Left kidney (tissue), 2 donors: Measurements from ENCODE around the gene BRCA2. TPM values are rescaled to one million over a fixed set of nuclear protein-coding genes. Genes with fewer than 3 reads are reported as not detected.
"Not testable (repeated sequence)": the region's sequence is repeated elsewhere in the genome, so short reads cannot be mapped to it uniquely, and the experiment has no call there.

Experiments
- DNase-seq: peaks from one replicate; pipeline ENCODE4 v3.0.0-alpha.2; 2013
- polyA plus RNA-seq: library from polyadenylated mRNA; unstranded; fragments of 120-200 nt; gene quantifications from one replicate; pipeline ENCODE4 v1.2.1, GENCODE V29; 2013; ENCODE audit not compliant: insufficient read length

The BRCA2 gene
- polyA plus RNA-seq, 1 donor, result 17.6 TPM

DNA sequence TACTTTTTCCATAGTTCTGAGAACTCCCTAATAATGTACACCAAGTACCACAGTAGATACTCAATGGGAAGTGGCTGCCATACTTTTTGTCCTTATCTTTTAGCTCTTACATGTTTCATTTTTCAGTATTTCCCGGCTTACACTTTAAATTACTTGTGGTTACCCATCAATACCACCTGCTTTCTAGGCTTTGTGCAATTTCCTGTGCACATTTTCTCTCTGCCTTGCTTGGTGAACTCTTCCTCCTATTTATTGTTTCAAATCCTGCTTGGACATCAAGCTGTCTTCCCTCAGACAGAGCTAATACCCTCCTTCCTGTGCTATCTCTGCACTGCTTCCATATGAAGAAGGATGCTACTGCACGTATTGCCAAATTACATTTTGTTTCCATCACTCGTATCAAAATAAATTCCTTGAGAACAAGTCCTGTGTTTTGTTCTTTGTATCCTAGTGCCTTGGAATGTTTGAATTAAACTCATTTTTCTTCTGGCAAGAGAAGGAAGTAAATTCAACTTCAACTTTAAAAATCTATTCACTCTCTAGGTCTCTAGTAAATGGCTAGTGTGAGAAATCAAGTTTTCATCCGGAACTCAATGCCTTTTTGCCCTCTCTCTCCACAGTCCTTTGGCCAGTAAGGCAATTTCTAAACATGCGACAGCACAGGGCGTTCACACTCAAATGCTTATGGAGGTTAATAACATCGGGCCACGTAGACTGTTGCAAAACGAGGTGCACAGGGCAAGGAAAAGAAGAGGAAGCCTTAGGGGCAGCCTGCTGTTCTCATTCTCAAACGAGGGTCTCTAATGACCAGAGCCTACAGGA, 5.8 kb upstream of the BRCA2 start:
- no peak for DNase-seq

DNA sequence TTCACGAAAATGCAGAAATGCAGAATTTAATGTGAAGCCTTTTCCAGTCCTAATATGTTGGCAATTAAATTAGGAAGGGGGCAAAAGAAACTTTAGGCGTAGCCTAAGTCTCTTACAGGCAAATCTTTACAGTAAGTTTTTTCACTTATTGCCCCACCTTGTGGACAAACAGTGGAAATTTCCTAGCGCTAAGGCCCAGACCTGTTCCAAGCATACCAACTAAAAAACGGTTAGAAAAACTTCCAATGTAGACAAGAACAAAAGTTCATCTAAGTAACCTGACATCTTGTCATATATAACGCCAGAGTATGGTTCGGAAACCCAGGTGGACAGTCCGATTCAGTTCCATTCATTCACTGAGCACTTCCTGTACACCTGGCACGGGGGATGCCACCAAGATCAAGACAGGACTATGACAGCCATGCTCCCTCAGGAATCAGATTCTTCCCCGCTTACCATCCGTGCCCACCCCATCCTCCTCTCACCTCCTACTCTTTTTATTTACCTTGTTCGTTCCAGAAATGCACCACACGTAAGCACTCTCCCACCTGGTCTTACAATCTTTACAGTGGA, 5.1 kb upstream of the BRCA2 start:
- peak; percentile 66 for DNase-seq

DNA sequence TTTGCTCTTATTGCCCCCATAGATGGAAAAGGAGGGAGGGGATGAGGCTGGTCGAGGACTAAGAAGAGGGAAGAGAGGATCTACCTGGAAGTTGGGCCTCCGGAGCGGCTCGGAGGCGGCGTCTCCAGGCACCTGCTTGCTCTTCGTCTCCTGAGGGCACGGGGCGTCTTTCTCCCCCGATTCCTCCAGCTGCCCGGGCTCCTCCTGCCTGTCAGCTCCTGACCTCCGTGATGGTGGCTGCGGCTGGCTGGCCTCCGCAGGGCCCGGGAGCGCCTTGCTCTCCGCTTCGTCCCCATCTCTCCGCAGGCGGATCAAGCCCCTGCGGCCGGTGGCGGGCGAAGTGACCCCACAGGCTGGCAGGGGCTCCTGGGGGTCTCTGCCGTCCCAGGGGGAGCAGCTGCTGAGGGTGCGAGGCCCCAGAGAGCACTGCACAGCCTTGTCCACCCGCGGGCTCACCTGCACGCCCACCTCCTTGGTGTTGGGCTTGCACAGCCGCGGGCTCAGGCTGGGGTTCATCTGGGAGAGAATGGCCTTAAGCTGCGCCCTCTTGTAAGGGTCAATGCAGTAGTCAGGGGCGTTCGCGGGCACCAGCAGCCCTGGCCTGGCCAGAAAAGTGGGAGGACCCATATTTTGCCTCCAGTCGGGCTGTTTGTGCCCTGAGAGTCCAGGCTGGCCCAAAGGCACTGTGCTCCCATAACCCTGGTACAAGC, 4.0 kb upstream of the BRCA2 start:
- no peak for DNase-seq

DNA sequence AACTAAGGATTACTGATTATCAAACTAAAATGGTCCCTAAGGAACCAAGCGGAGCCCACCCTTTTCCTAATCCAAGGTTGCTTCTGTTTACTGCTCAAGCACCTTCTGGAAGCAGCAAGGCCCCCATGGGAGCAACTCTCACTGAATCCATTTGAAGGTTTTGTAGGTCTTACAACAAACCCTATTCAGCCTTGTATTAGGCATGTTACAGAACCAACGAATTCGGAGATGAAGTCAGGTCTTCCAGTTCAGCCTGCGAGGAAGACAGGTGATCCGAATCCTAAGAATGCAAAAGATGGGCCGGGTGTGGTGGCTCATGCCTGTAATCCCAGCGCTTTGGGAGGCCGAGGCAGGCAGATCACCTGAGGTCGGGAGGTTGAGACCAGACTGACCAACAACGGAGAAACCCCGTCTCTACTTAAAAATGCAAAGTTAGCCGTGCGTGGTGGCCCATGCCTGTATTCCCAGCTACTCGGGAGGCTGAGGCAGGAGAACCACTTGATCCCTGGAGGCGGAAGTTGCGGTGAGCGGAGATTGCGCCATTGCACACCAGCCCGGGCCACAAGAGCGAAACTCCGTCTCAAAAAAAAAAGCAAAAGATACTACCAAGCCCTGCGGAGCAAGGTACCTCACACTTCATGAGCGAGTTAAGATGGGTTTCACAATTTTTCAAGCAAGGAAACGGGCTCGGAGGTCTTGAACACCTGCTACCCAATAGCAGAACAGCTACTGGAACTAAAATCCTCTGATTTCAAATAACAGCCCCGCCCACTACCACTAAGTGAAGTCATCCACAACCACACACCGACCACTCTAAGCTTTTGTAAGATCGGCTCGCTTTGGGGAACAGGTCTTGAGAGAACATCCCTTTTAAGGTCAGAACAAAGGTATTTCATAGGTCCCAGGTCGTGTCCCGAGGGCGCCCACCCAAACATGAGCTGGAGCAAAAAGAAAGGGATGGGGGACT, 754 bp upstream of the BRCA2 start:
- peak; percentile 52 for DNase-seq

DNA sequence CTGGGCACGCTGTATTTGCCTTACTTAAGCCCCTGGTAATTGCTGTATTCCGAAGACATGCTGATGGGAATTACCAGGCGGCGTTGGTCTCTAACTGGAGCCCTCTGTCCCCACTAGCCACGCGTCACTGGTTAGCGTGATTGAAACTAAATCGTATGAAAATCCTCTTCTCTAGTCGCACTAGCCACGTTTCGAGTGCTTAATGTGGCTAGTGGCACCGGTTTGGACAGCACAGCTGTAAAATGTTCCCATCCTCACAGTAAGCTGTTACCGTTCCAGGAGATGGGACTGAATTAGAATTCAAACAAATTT, 676 bp downstream of the BRCA2 start:
- no peak for DNase-seq

DNA sequence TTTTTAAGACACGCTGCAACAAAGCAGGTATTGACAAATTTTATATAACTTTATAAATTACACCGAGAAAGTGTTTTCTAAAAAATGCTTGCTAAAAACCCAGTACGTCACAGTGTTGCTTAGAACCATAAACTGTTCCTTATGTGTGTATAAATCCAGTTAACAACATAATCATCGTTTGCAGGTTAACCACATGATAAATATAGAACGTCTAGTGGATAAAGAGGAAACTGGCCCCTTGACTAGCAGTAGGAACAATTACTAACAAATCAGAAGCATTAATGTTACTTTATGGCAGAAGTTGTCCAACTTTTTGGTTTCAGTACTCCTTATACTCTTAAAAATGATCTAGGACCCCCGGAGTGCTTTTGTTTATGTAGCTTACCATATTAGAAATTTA, 1.2 kb downstream of the BRCA2 start:
- DNase-seq, result no peak

DNA sequence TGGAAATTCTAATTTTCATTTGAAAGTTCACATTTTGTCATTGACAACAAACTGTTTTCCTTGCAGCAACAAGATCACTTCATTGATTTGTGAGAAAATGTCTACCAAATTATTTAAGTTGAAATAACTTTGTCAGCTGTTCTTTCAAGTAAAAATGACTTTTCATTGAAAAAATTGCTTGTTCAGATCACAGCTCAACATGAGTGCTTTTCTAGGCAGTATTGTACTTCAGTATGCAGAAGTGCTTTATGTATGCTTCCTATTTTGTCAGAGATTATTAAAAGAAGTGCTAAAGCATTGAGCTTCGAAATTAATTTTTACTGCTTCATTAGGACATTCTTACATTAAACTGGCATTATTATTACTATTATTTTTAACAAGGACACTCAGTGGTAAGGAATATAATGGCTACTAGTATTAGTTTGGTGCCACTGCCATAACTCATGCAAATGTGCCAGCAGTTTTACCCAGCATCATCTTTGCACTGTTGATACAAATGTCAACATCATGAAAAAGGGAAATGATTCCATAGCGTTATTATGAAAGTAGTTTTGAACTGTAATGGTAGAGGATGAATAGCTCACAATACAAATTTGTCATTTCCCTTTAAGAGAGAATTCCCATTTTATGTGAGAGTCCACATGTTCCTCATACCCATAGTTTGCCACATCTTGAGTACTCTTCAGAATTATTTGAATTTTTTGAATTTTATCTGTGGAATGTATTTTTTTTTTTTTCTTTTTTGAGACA, 2.6 kb downstream of the BRCA2 start:
- no peak for DNase-seq

DNA sequence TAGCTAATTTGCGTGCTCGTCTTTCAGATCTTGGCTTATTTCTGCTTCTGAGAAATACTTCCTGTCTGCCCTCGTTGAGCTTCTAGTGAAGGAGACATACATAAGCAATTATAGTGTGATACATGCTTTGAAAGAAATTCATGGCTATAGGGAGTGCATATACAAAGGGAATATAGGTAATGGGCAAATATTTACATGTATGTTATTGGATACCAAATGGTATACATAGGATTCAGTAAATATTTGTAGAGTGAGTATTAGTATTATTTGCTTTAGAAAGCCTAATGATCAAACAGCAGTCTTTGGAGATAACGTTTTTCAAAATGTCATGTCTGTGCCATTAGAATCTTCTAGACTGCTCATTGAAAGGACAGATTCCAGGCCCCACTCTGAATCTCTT, 5.2 kb downstream of the BRCA2 start:
- DNase-seq, result no peak

DNA sequence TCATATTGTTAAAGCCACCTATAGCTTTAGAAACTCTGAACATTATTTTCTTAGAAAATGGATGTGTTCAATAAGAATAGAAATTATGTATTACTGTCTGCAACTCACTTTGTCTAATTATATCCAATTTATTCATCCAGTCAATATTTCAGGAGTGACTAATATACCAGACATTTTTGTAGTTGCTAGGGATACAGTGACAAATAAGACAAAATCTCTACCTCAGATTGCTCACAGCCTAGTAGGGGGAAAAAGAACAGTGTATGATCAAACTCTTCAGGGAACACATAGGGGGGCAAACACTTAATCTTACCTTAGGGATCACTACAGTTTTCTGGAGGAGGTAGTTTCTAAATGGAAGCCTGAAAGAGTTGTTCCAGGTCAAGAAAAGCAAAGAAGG, 8.6 kb downstream of the BRCA2 start:
- DNase-seq, result no peak

DNA sequence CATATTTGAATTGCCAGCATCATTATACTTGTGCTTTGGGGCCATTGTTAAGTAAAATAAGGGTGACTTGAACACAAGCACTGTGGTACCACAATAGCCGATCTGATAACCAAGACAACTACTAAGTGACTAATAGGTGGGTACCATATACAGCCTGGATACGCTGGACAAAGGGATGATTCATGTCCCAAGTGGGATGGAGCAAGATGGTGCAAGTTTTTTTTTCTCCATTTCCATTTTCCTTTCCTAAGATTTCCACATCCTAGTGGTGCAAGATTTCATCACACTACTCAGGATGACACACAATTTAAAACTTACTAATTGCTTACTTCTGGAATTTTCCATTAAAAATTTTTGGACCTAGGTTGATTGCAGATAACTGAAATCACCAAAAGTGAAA, 15.1 kb downstream of the BRCA2 start:
- DNase-seq, result no peak

DNA sequence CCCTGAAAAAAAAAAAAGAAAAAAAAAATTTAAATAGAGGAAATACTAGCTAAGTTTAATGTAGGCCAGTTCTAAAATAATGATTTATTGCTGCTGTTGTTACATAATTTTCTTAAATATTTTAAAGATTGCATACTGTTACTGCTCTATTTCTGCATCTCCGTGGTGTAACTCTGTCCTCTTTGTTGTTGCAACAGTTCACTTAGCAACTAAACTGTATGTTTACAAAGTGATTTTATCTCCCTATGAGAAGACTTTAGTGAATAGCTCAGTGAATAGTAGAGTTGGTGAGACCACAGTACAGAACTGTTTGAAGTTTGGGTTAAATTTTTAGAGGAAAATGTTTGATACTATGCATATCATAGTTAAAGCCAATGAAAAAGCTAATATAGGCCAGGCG, 19.4 kb downstream of the BRCA2 start:
- DNase-seq, result no peak

DNA sequence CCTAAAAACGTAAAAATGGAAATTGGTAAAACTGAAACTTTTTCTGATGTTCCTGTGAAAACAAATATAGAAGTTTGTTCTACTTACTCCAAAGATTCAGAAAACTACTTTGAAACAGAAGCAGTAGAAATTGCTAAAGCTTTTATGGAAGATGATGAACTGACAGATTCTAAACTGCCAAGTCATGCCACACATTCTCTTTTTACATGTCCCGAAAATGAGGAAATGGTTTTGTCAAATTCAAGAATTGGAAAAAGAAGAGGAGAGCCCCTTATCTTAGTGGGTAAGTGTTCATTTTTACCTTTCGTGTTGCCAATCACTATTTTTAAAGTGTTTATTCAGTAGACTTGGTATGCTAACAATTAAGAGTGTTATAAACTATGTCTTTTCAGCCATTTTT, 25.6 kb downstream of the BRCA2 start:
- no peak for DNase-seq

DNA sequence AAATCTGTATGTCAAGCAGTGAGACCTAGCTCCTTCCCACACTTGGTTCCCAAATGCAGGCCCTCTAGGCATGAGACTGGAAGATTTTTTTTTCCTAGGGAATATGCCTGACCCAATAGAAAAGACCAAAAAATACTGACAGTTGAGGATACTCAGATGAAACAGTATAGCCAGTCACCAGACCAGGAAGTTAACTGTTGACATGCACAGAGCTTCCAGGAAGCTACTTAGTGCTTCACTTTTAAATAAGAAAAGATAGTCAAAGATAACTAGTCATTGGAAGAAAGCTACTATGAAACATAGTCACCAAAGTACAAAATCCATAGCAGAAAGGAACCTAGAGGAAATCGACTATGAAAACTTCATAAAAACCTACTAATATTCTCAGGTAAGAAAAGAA, 32.3 kb downstream of the BRCA2 start:
- DNase-seq, result no peak

DNA sequence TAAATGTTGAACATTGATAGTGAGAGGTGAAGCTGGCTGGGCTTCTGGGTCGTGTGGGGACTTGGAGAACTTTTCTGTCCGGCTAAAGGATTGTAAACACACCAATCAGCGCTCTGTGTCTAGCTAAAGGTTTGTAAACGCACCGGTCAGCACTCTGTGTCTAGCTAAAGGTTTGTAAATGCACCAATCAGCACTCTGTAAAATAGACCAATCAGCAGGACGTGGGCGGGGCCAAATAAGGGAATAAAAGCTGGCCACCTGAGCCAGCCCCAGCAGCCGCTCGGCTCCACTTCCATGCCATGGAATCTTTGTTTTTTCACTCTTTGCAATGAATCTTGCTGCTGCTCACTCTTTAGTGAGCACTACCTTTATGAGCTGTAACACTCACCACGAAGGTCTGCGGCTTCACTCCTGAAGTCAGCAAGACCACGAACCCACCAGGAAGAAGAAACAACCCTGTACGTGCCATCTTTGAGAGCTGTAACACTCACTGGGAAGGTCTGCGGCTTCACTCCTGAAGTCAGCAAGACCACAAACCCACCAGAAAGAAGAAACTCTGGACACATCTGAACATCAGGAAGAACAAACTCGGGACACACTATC, 35.6 kb downstream of the BRCA2 start:
- DNase-seq, result not testable (repeated sequence)

DNA sequence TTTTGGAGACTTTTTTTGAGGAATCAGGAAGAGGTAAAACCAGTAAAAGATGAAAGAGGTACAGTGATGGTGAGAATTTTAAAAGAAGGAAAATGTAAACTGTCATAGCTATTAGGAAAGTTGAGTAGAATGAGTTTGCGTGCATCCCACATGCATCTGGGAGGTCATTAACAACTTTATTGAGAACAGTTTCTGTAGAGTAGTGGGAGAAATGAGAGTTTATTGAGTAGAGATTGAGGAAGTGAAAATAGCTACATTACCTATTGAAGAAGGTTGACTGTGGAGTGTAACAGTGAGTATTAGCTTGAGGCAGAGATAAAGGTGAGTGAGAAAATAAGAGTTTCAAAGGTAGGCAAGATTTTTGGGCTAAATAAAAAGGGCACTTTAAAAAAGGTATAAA, 38.7 kb downstream of the BRCA2 start:
- no peak for DNase-seq

DNA sequence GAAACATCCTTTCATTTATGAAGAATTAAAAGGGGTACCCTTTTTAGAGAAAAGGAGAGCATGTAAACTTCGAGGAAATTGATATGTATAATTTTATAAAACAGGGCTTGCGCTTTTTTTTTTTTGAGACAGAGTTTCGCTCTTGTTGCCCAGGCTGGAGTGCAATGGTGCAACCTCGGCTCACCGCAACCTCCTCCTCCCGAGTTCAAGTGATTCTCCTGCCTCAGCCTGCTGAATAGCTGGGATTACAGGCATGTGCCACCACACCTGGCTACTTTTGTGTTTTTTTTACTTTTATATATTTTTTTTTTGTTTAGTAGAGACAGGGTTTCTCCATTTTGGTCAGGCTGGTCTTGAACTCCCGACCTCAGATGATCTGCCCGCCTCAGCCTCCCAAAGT, 40.6 kb downstream of the BRCA2 start:
- not testable (repeated sequence) for DNase-seq

DNA sequence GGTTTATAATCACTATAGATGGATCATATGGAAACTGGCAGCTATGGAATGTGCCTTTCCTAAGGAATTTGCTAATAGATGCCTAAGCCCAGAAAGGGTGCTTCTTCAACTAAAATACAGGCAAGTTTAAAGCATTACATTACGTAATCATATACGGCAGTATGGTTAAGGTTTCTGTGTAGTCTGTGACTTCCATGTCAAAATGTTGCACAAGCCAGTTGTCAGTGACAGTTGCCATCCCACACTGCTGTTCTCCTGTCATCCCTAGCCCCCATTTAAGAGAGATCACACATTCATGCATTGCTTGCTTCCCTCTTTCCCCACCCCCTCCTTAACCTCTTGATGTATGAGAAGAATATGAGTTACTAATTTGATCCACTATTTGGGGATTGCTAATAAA, 47.3 kb downstream of the BRCA2 start:
- no peak for DNase-seq

DNA sequence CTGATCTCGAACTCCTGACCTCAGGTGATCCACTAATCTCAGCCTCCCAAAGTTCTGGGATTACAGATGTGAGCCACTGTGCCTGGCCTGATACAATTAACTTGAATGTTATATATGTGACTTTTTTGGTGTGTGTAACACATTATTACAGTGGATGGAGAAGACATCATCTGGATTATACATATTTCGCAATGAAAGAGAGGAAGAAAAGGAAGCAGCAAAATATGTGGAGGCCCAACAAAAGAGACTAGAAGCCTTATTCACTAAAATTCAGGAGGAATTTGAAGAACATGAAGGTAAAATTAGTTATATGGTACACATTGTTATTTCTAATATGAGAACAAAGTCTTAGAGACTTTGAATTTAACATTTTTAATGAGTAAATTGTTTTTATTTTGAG, 55.5 kb downstream of the BRCA2 start:
- DNase-seq, result no peak

DNA sequence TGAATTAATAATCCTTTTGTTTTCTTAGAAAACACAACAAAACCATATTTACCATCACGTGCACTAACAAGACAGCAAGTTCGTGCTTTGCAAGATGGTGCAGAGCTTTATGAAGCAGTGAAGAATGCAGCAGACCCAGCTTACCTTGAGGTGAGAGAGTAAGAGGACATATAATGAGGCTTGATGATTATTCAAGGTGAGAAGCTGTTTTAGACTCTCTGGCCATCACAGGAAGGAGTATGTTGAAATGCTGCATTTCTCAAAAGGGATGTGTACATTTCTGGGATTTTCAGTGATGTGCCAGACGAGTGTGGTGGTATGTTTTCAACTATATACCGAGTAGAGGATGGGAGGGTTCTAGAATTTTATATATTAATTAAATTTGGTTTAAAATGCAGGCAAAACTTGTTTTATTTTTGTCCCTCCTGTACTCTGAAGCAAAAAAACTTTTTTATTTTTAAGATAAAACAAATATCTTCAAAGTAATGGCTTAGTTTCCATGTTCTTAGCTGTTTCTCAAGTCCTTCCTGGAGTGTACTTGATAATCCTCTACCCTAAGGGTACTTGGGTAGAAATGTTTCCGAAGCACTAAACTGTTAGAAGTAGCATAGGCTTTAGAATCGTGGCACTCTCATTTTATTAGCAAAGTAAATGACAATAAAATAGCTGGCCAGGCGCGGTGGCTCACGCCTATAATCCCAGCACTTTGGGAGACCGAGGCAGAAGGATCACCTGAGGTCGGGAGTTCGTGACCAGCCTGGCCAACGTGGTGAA, 61.5 kb downstream of the BRCA2 start:
- DNase-seq, result no peak

DNA sequence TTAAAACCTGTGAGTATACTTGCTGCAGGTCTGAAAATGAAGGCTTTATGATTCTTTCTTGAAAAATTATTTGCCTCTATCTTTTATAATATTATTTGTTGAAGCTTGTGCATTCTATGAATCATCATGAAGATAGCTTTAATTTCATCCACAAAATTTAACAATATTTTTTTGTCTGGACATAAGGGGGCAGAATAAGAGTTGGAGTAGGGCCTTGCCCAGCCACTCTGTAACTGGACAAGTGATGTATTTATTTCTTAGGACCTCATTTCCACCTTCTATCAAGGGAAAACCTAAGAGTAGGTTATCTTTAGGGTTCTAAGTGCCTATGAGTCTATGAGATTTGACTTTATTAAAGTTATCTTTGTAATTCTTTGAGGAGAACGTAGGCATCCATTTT, 62.7 kb downstream of the BRCA2 start:
- no peak for DNase-seq
